HCT116 (cell line): ENCODE results near the gene CNTNAP5. TPM values are rescaled to one million over a fixed set of nuclear protein-coding genes. Genes with fewer than 3 reads are reported as not detected.

Experiments
- ATAC-seq: fragments of 200-7000 bp; cut with Tn5 transposase; 2 replicates; pipeline ENCODE4 v1.9.1; 2020; ENCODE audit warnings: mild to moderate bottlenecking, moderate library complexity
- BruUV-seq: library from RNA; stranded (reverse); fragments of 400-500 nt; replicated peaks from 2 replicates; lab custom pipeline; 2021; lab: Mats Ljungman, UMichigan
- CTCF ChIA-PET: fragments of 300-600 bp; sonication (Branson Sonifier 250); formaldehyde crosslinking; loops from one replicate; lab custom pipeline; 2021; ENCODE audit warnings: antibody characterized with exemption; lab: Charles Lee
- POLR2A ChIA-PET: fragments of 300-600, 350-600 bp; sonication (Branson Sonifier 250); formaldehyde crosslinking; loops from one replicate; lab custom pipeline; 2021; ENCODE audit warnings: antibody characterized with exemption; lab: Charles Lee
- RAD21 ChIA-PET, 2 experiments: fragments of 300-600 bp; sonication (Branson Sonifier 250); formaldehyde crosslinking; loops; one replicate each; lab custom pipeline; 2023; ENCODE audit warnings: low total read pairs in 2 of 2; ENCODE audit not compliant: uncharacterized antibody in 2 of 2, unreplicated experiment in 2 of 2, low non-redundant PET in 1 of 2; lab: Charles Lee
- DNase-seq: peaks from one replicate; pipeline ENCODE4 v3.0.0-alpha.2; 2010; ENCODE audit warnings: low read depth, low spot score
- H2AFZ ChIP-seq: fragments of 200-600 bp; shearing (Covaris generic), sonication (generic); 2 replicates; pipeline ENCODE4 v1.6.1; 2017; ENCODE audit warnings: low read depth, mixed run types, mixed read lengths, antibody characterized with exemption, low read length; ENCODE audit not compliant: poor library complexity, severe bottlenecking
- H3K27ac ChIP-seq: 2 replicates; pipeline ENCODE4 v1.5.1; 2012; ENCODE audit warnings: low read depth, low read length
- H3K27me3 ChIP-seq: fragments of 200-600 bp; sonication (generic); 2 replicates; pipeline ENCODE4 v1.6.1; 2016; ENCODE audit warnings: mixed run types, low read length, mixed read lengths; ENCODE audit not compliant: insufficient read depth
- H3K36me3 ChIP-seq, 2 experiments: fragments of 200-500 bp in 1 of 2; fragments of 200-600 bp in 1 of 2; sonication (Bioruptor generic) in 1 of 2; sonication (generic) in 1 of 2; 2 replicates each; pipeline versions ENCODE4 v1.5.1 to v1.6.1; 2014 to 2016; ENCODE audit warnings: low read length in 2 of 2, inconsistent platforms in 1 of 2, mixed read lengths in 1 of 2, mixed run types in 1 of 2; ENCODE audit not compliant: insufficient read depth in 2 of 2, control insufficient read depth in 1 of 2
- H3K4me1 ChIP-seq, 2 experiments: fragments of 200-600 bp in 1 of 2; sonication (generic) in 1 of 2; 2 replicates each; pipeline versions ENCODE4 v1.5.1 to v1.6.1; 2012 to 2017; ENCODE audit warnings: low read length in 2 of 2, inconsistent platforms in 1 of 2, mild to moderate bottlenecking in 1 of 2, mixed read lengths in 1 of 2, mixed run types in 1 of 2, moderate library complexity in 1 of 2; ENCODE audit not compliant: insufficient read depth in 2 of 2, control insufficient read depth in 1 of 2
- H3K4me2 ChIP-seq: fragments of 200-600 bp; sonication (generic); 2 replicates; pipeline ENCODE4 v1.6.1; 2017; ENCODE audit warnings: mixed run types, low read length, mixed read lengths
- H3K4me3 ChIP-seq, 2 experiments: fragments of 200-600 bp in 1 of 2; sonication (generic) in 1 of 2; replicated peaks in 1 of 2; 2 replicates each; pipeline ENCODE4 v1.5.1; 2011 to 2016; ENCODE audit warnings: low read length in 2 of 2, control low read depth in 1 of 2, low read depth in 1 of 2, mild to moderate bottlenecking in 1 of 2, mixed read lengths in 1 of 2, mixed run types in 1 of 2
- H3K79me2 ChIP-seq: fragments of 200-600 bp; sonication (generic); 2 replicates; pipeline ENCODE4 v1.6.1; 2017; ENCODE audit warnings: mild to moderate bottlenecking, mixed run types, low read length, moderate library complexity, mixed read lengths; ENCODE audit not compliant: insufficient read depth
- H3K9ac ChIP-seq: fragments of 200-600 bp; sonication (generic); 2 replicates; pipeline ENCODE4 v1.6.1; 2016; ENCODE audit warnings: low read length, mixed read lengths
- H3K9me2 ChIP-seq: fragments of 200-600 bp; sonication (generic), shearing (Covaris generic); 2 replicates; pipeline ENCODE4 v1.6.1; 2017; ENCODE audit warnings: mixed run types, mild to moderate bottlenecking, moderate library complexity; ENCODE audit not compliant: insufficient read depth
- H3K9me3 ChIP-seq, 2 experiments: fragments of 200-500 bp in 1 of 2; fragments of 200-600 bp in 1 of 2; sonication (Bioruptor generic) in 1 of 2; sonication (generic) in 1 of 2; 2 replicates each; pipeline ENCODE4 v1.6.1; 2014 to 2017; ENCODE audit warnings: low read length in 2 of 2, mixed read lengths in 2 of 2, inconsistent platforms in 1 of 2, low read depth in 1 of 2, mild to moderate bottlenecking in 1 of 2, mixed run types in 1 of 2, moderate library complexity in 1 of 2; ENCODE audit not compliant: control insufficient read depth in 1 of 2, insufficient read depth in 1 of 2
- H4K20me1 ChIP-seq: fragments of 200-600 bp; sonication (generic), shearing (Covaris generic); 2 replicates; pipeline ENCODE4 v1.6.1; 2017; ENCODE audit warnings: mixed run types, mild to moderate bottlenecking, moderate library complexity; ENCODE audit not compliant: insufficient read depth
- CBX3 ChIP-seq: IDR thresholded peaks from 2 replicates; pipeline ENCODE4 v1.6.1; 2012; ENCODE audit warnings: low read depth
- ELF1 ChIP-seq: IDR thresholded peaks from 2 replicates; pipeline ENCODE4 v1.6.1; 2012; ENCODE audit warnings: low read depth, borderline replicate concordance
- EZH2phosphoT487 ChIP-seq: fragments of 200-600 bp; IDR thresholded peaks from 2 replicates; pipeline ENCODE4 v1.6.1; 2018; ENCODE audit warnings: antibody characterized with exemption, borderline replicate concordance
- FOSL1 ChIP-seq: IDR thresholded peaks from 2 replicates; pipeline ENCODE4 v1.6.1; 2012; ENCODE audit warnings: low read depth
- JUND ChIP-seq: IDR thresholded peaks from 2 replicates; pipeline ENCODE4 v1.6.1; 2012
- POLR2AphosphoS5 ChIP-seq: IDR thresholded peaks from 2 replicates; pipeline ENCODE4 v1.6.1; 2011; ENCODE audit warnings: mild to moderate bottlenecking, low read depth, low read length, moderate library complexity
- RAD21 ChIP-seq: IDR thresholded peaks from 2 replicates; pipeline ENCODE4 v1.6.1; 2012; ENCODE audit warnings: low read depth, mild to moderate bottlenecking
- TCF7L2 ChIP-seq: IDR thresholded peaks from 2 replicates; pipeline ENCODE4 v1.7.0; 2011; ENCODE audit warnings: borderline replicate concordance, inconsistent platforms; ENCODE audit not compliant: insufficient read depth, insufficient read length; ENCODE audit errors: extremely low read depth
- ZBTB33 ChIP-seq: IDR thresholded peaks from 2 replicates; pipeline ENCODE4 v1.6.1; 2011; ENCODE audit warnings: mild to moderate bottlenecking, low read length, moderate library complexity; ENCODE audit not compliant: insufficient replicate concordance; ENCODE audit errors: extremely low read depth
- ZNF274 ChIP-seq: fragments of 200-500 bp; sonication (Bioruptor generic); IDR thresholded peaks from 2 replicates; pipeline ENCODE4 v1.6.1; 2014; ENCODE audit warnings: mild to moderate bottlenecking, low read depth, low read length, inconsistent platforms
- intact Hi-C: fragments of 100-400 bp; cut with micrococcal nuclease; formaldehyde crosslinking; loops from 2 replicates; pipeline ENCODE4 v1.10.0; 2022
- total RNA-seq: library from RNA; stranded (reverse); gene quantifications from one replicate; pipeline ENCODE4 v1.2.1, GENCODE V29; 2021; ENCODE audit not compliant: unreplicated experiment

Gene CNTNAP5
- total RNA-seq, 1 experiment from 2014 or later, result not detected

GRCh38 chr2:124039032-124039431, 13.9 kb downstream of the CNTNAP5 start (continued):
- TF ChIP-seq ZBTB33 (no peak), POLR2AphosphoS5 (no peak)

DNA sequence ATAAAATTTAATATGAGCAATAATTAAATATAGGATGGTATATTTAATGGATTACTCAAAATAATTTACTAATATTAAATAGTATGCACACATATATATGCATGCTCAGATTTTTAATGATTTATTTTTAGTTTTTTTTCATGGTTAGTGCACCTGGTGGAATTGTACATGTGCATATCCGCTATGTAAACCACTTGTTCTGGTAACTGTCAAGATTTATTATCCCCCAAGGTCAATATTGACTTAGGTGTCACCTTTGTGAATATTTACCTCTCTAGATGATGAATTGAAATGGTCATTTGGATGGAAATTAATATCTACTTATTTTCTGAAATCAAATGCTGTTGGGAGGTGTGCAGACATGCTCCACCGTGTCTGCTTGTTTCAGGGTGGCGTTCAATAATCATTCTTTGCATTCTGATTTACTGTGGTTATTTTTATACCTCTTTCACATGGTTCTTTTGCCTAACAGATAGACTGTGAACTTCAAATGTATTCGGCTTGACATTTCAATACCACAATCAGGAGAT, 14.7 kb downstream of the CNTNAP5 start:
- TF ChIP-seq CBX3 (no peak), JUND (no peak), FOSL1 (no peak), EZH2phosphoT487 (no peak), ELF1 (no peak), RAD21 (no peak), TCF7L2 (no peak), ZNF274 (no peak), POLR2AphosphoS5 (no peak)
- H3K27me3 ChIP-seq, result no peaks in the 10 kb centered on the region
- ChIA-PET CTCF (no interaction called here), RAD21 (no interaction called here), POLR2A (no interaction called here)
- H3K4me1 ChIP-seq, result no peaks in the 10 kb centered on the region
- DNase-seq, result no peak
- H3K9me3 ChIP-seq, result peaks cover 4% of the 10 kb centered on the region in 2 experiments; a peak in 2 of 4 replicates
- ATAC-seq, result no peak
- H3K4me2 ChIP-seq, result no peak overlapping the region
- H3K27ac ChIP-seq, result no peak overlapping the region
- BruUV-seq, result no TSS peak
- intact Hi-C loops, result no loop called here
- no peak overlapping the region for H2AFZ ChIP-seq
- H3K79me2 ChIP-seq, result no peaks in the 10 kb centered on the region
- H4K20me1 ChIP-seq, result no peaks in the 10 kb centered on the region
- no peak overlapping the region for H3K4me3 ChIP-seq
- H3K9ac ChIP-seq, result no peak overlapping the region
- no peaks in the 10 kb centered on the region for H3K36me3 ChIP-seq
- no peaks in the 10 kb centered on the region for H3K9me2 ChIP-seq
